HepG2 (cell line): ENCODE data around the gene DPM2. TPM values are rescaled to one million over a fixed set of nuclear protein-coding genes. Genes with fewer than 3 reads are reported as not detected.
A peak's percentile ranks its signal among the peaks of the same experiment; 100 is the strongest.

ENCODE experiments used
- AKAP8 ChIP-seq: sonication (generic); formaldehyde crosslinking; IDR thresholded peaks from 2 replicates; pipeline ENCODE4 v1.5.1; 2020; ENCODE audit warnings: mild to moderate bottlenecking, missing genetic modification reagents
- IKZF5 ChIP-seq: IDR thresholded peaks from 2 replicates; pipeline ENCODE4 v1.6.1; 2018; ENCODE audit warnings: missing genetic modification reagents, mild to moderate bottlenecking, missing compliant biosample characterization
- LBX2 ChIP-seq: sonication (generic); formaldehyde crosslinking; IDR thresholded peaks from 2 replicates; pipeline ENCODE4 v1.5.0; 2020; ENCODE audit warnings: missing genetic modification reagents, mild to moderate bottlenecking, borderline replicate concordance
- NFIC ChIP-seq: IDR thresholded peaks from 2 replicates; pipeline ENCODE4 v1.6.1; 2012; ENCODE audit warnings: mild to moderate bottlenecking, low read length, inconsistent platforms
- NKX3-1 ChIP-seq: sonication (generic); formaldehyde crosslinking; IDR thresholded peaks from 2 replicates; pipeline ENCODE4 v1.5.0; 2020; ENCODE audit warnings: missing genetic modification reagents
- PRMT3 ChIP-seq: sonication (generic); formaldehyde crosslinking; IDR thresholded peaks from 2 replicates; pipeline ENCODE4 v1.8.1; 2022; ENCODE audit warnings: low read depth, mild to moderate bottlenecking, moderate library complexity, missing genetic modification reagents, borderline replicate concordance
- SIX1 ChIP-seq: sonication (generic); formaldehyde crosslinking; IDR thresholded peaks from 2 replicates; pipeline ENCODE4 v1.4.0; 2020; ENCODE audit warnings: missing genetic modification reagents, borderline replicate concordance
- ZNF224 ChIP-seq: sonication (generic); formaldehyde crosslinking; IDR thresholded peaks from 2 replicates; pipeline ENCODE4 v1.5.0; 2020; ENCODE audit warnings: mild to moderate bottlenecking, missing genetic modification reagents
- ZNF468 ChIP-seq: sonication (generic); formaldehyde crosslinking; IDR thresholded peaks from 2 replicates; pipeline ENCODE4 v1.8.0; 2022; ENCODE audit warnings: mild to moderate bottlenecking, moderate library complexity, missing genetic modification reagents
- ZNF512 ChIP-seq: sonication (generic); formaldehyde crosslinking; IDR thresholded peaks from 2 replicates; pipeline ENCODE4 v1.4.0; 2020; ENCODE audit warnings: mild to moderate bottlenecking, missing genetic modification reagents
- ZNF609 ChIP-seq: sonication (generic); formaldehyde crosslinking; IDR thresholded peaks from 2 replicates; pipeline ENCODE4 v1.4.0; 2020; ENCODE audit warnings: mild to moderate bottlenecking, missing genetic modification reagents, borderline replicate concordance
- polyA plus RNA-seq, 8 experiments: library from polyadenylated mRNA; depleted of rRNA in 3 of 8; stranded (reverse) in 7 of 8; unstranded in 1 of 8; fragments of >200 nt; fragmentation: Illumina TruSeq in 4 of 8; extraction: Trizol in 4 of 8; gene quantifications; 2 replicates each; pipeline versions ENCODE4 v1.2.1 to v1.2.3, GENCODE V29; 2011 to 2016; ENCODE audit warnings: low read depth in 4 of 8, missing spikeins in 1 of 8, mixed read lengths in 1 of 8; ENCODE audit not compliant: insufficient read depth in 1 of 8
- total RNA-seq, 5 experiments: library from RNA; depleted of rRNA; stranded (reverse); fragments of >200 nt; fragmentation: Illumina TruSeq; extraction: Trizol; gene quantifications; 2 replicates each; pipeline ENCODE4 v1.2.3, GENCODE V29; 2016; ENCODE audit warnings: low read depth in 1 of 5
- TF ChIP-seq, protein P1 (sequence below): IDR thresholded peaks from 2 replicates; pipeline ENCODE4 v1.6.1; 2016
- TF ChIP-seq, protein P2 (sequence below): sonication (generic); formaldehyde crosslinking; IDR thresholded peaks from 2 replicates; pipeline ENCODE4 v1.4.0; 2020; ENCODE audit warnings: missing genetic modification reagents, borderline replicate concordance

DPM2 gene
- total and polyA plus RNA-seq, 2 of the 13 experiments (the other 11 are each of a cell fraction or from before 2014, with no cell fraction given) = 24.8 to 35.3 TPM

- TF ChIP-seq, protein P1, sequence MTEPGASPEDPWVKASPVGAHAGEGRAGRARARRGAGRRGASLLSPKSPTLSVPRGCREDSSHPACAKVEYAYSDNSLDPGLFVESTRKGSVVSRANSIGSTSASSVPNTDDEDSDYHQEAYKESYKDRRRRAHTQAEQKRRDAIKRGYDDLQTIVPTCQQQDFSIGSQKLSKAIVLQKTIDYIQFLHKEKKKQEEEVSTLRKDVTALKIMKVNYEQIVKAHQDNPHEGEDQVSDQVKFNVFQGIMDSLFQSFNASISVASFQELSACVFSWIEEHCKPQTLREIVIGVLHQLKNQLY (CRISPR knock-in tag) = no peak
- TF ChIP-seq, protein P2, sequence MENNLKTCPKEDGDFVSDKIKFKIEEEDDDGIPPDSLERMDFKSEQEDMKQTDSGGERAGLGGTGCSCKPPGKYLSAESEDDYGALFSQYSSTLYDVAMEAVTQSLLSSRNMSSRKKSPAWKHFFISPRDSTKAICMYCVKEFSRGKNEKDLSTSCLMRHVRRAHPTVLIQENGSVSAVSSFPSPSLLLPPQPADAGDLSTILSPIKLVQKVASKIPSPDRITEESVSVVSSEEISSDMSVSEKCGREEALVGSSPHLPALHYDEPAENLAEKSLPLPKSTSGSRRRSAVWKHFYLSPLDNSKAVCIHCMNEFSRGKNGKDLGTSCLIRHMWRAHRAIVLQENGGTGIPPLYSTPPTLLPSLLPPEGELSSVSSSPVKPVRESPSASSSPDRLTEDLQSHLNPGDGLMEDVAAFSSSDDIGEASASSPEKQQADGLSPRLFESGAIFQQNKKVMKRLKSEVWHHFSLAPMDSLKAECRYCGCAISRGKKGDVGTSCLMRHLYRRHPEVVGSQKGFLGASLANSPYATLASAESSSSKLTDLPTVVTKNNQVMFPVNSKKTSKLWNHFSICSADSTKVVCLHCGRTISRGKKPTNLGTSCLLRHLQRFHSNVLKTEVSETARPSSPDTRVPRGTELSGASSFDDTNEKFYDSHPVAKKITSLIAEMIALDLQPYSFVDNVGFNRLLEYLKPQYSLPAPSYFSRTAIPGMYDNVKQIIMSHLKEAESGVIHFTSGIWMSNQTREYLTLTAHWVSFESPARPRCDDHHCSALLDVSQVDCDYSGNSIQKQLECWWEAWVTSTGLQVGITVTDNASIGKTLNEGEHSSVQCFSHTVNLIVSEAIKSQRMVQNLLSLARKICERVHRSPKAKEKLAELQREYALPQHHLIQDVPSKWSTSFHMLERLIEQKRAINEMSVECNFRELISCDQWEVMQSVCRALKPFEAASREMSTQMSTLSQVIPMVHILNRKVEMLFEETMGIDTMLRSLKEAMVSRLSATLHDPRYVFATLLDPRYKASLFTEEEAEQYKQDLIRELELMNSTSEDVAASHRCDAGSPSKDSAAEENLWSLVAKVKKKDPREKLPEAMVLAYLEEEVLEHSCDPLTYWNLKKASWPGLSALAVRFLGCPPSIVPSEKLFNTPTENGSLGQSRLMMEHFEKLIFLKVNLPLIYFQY (CRISPR knock-in tag) = no peak
- no peak for TF ChIP-seq ZNF224
- TF ChIP-seq ZNF512 (CRISPR knock-in tag) = no peak
- TF ChIP-seq ZNF609 (CRISPR knock-in tag) = no peak
- no peak for TF ChIP-seq PRMT3
- no peak for TF ChIP-seq IKZF5
- no peak for TF ChIP-seq NFIC
- TF ChIP-seq NKX3-1 (CRISPR knock-in tag) = no peak
- TF ChIP-seq ZNF468 (CRISPR knock-in tag) = no peak
- no peak for TF ChIP-seq LBX2 (CRISPR knock-in tag)
- TF ChIP-seq AKAP8 = peak; percentile 14
- TF ChIP-seq SIX1 (CRISPR knock-in tag) = no peak
These were observed 41.1 kb downstream of the DPM2 start (continued) for GRCh38 chr9:127896395-127897192.
